K562 (cell line): ENCODE data around the gene LRRC51. TPM values are rescaled to one million over a fixed set of nuclear protein-coding genes. Genes with fewer than 3 reads are reported as not detected.

ENCODE experiments used
- ATAC-seq: fragments of 200-7000 bp; cut with Tn5 transposase; 3 replicates; pipeline ENCODE4 v1.9.1; 2020; ENCODE audit warnings: moderate library complexity
- BruUV-seq: library from RNA; stranded (reverse); fragments of 400-500 nt; replicated peaks from 2 replicates; lab custom pipeline; 2021; lab: Mats Ljungman, UMichigan
- CTCF ChIA-PET: fragments of 300-600 bp; formaldehyde crosslinking; extraction: SDS; loops from one replicate; lab custom pipeline; 2021; ENCODE audit warnings: low intra/inter-chr PET ratio; lab: Yijun Ruan, JAX
- POLR2A ChIA-PET: fragments of 300-600, 350-650 bp; sonication (Branson Sonifier 250); formaldehyde crosslinking; extraction: SDS; loops from one replicate; lab custom pipeline; 2021; ENCODE audit warnings: antibody characterized with exemption, inconsistent platforms; lab: Yijun Ruan, JAX
- DNase-seq, 4 experiments: peaks; one replicate each; pipeline versions ENCODE4 v3.0.0 to v3.0.0-alpha.2; 2011 to 2018; ENCODE audit warnings: low spot score in 3 of 4, mixed read lengths in 3 of 4; ENCODE audit errors: extremely low read depth in 1 of 4
- FAIRE-seq: peaks from 2 replicates; lab custom pipeline; 2011; peaks lifted over from hg19 to GRCh38; lab: Jason Lieb, UNC
- H2AFZ ChIP-seq: 2 replicates; pipeline ENCODE4 v1.6.0; 2011; ENCODE audit warnings: low read depth, low read length, control low read depth, inconsistent platforms
- H3K27ac ChIP-seq: fragments of 200-600 bp; 3 replicates; pipeline ENCODE4 v1.8.0; 2011; ENCODE audit warnings: low read depth, mild to moderate bottlenecking, control low read depth, inconsistent platforms, low read length, moderate library complexity, mixed read lengths; ENCODE audit errors: extremely low read depth
- H3K27me3 ChIP-seq, 2 experiments: fragments of 300-600 bp in 1 of 2; 2 replicates in 1 of 2; 3 replicates in 1 of 2; pipeline versions ENCODE4 v1.6.0 to v1.8.0; 2011; ENCODE audit warnings: inconsistent platforms in 2 of 2, low read length in 2 of 2, mild to moderate bottlenecking in 1 of 2, mixed read lengths in 1 of 2, moderate library complexity in 1 of 2; ENCODE audit not compliant: control insufficient read depth in 2 of 2, insufficient read depth in 2 of 2
- H3K36me3 ChIP-seq: fragments of 300-600 bp; 3 replicates; pipeline ENCODE4 v1.8.0; 2011; ENCODE audit warnings: mild to moderate bottlenecking, low read length, inconsistent platforms; ENCODE audit not compliant: control insufficient read depth, insufficient read depth
- H3K4me1 ChIP-seq, 2 experiments: fragments of 200-600 bp in 1 of 2; replicated peaks in 1 of 2; 2 replicates in 1 of 2; 3 replicates in 1 of 2; pipeline versions ENCODE4 v1.5.1 to v1.8.0; 2011; ENCODE audit warnings: inconsistent platforms in 2 of 2, low read length in 2 of 2, mild to moderate bottlenecking in 1 of 2, mixed read lengths in 1 of 2, moderate library complexity in 1 of 2; ENCODE audit not compliant: control insufficient read depth in 2 of 2, insufficient read depth in 2 of 2
- H3K4me2 ChIP-seq: 2 replicates; pipeline ENCODE4 v1.6.1; 2011; ENCODE audit warnings: low read length, control low read depth, inconsistent platforms, mixed read lengths; ENCODE audit not compliant: insufficient read depth
- H3K4me3 ChIP-seq: fragments of 200-600 bp; sonication (generic), shearing (Covaris generic); 2 replicates; pipeline ENCODE4 v1.5.1; 2016; ENCODE audit warnings: control low read depth, inconsistent platforms
- H3K79me2 ChIP-seq: fragments of 200-600 bp; 3 replicates; pipeline ENCODE4 v1.8.0; 2011; ENCODE audit warnings: low read length, inconsistent platforms; ENCODE audit not compliant: control insufficient read depth, insufficient read depth
- H3K9ac ChIP-seq, 2 experiments: 2 replicates each; pipeline versions ENCODE4 v1.6.0 to v1.6.1; 2011; ENCODE audit warnings: low read depth in 2 of 2, low read length in 2 of 2, control low read depth in 1 of 2, inconsistent platforms in 1 of 2, mild to moderate bottlenecking in 1 of 2, mixed read lengths in 1 of 2; ENCODE audit not compliant: insufficient read depth in 1 of 2
- H3K9me1 ChIP-seq: one replicate; pipeline ENCODE4 v1.6.0; 2011; ENCODE audit warnings: inconsistent platforms, mild to moderate bottlenecking, low read length, moderate library complexity; ENCODE audit not compliant: control insufficient read depth, insufficient read depth
- H3K9me3 ChIP-seq: replicated peaks from 2 replicates; pipeline ENCODE4 v1.5.1; 2011; ENCODE audit warnings: low read depth, low read length, inconsistent platforms; ENCODE audit not compliant: control insufficient read depth, insufficient read depth
- H4K20me1 ChIP-seq: replicated peaks from 2 replicates; pipeline ENCODE4 v1.6.1; 2011; ENCODE audit warnings: low read length, inconsistent platforms, mixed read lengths; ENCODE audit not compliant: control insufficient read depth, insufficient read depth
- GTF2F1 ChIP-seq: IDR thresholded peaks from 2 replicates; pipeline ENCODE4 v1.6.1; 2011; ENCODE audit warnings: low read depth, low read length, improper control_type of control experiment
- SLC30A9 ChIP-seq: fragments of 250-450 bp; sonication (Bioruptor Pico); IDR thresholded peaks from 2 replicates; pipeline ENCODE4 v1.8.0; 2022; ENCODE audit warnings: mild to moderate bottlenecking, moderate library complexity
- U2AF2 ChIP-seq: fragments of 200-400 bp; formaldehyde crosslinking; optimal IDR thresholded peaks from 2 replicates; pipeline ENCODE3; 2017; ENCODE audit warnings: low read depth, mild to moderate bottlenecking, low read length
- ZBTB8A ChIP-seq: fragments of 450-650 bp; IDR thresholded peaks from 2 replicates; pipeline ENCODE4 v1.6.1; 2018; ENCODE audit warnings: mild to moderate bottlenecking, moderate library complexity; ENCODE audit not compliant: partially characterized antibody
- ZNF197 ChIP-seq: fragments of 200-800 bp; sonication (Bioruptor generic); IDR thresholded peaks from 2 replicates; pipeline ENCODE4 v1.6.1; 2016; ENCODE audit warnings: low read depth, missing genetic modification characterization, missing compliant biosample characterization
- in situ Hi-C: fragments of 300-500 bp; cut with MboI; formaldehyde crosslinking; loops from 4 replicates; pipeline ENCODE4 v1.15.0; 2018; ENCODE audit warnings: inconsistent platforms, mixed read lengths
- intact Hi-C: fragments of 100-400 bp; cut with micrococcal nuclease; formaldehyde crosslinking; loops from 2 replicates; pipeline ENCODE4 v1.14.2; 2022
- polyA plus RNA-seq, 8 experiments: library from polyadenylated mRNA; depleted of rRNA in 4 of 8; stranded (reverse) in 5 of 8; unstranded in 3 of 8; fragments of >200 nt; fragmentation: Nextera tagmentation in 2 of 8; fragmentation: Illumina TruSeq in 1 of 8; extraction: Ambion mirVana in 2 of 8; extraction: Trizol in 1 of 8; gene quantifications; 2 replicates each; pipeline versions ENCODE4 v1.2.1 to v1.2.3, GENCODE V29; 2011 to 2014; ENCODE audit warnings: inconsistent platforms in 1 of 8, missing spikeins in 1 of 8
- total RNA-seq, 7 experiments: library from RNA; depleted of rRNA in 6 of 7; stranded (reverse); fragments of >200 nt in 6 of 7; fragmentation: Illumina TruSeq in 2 of 7; extraction: Trizol in 2 of 7; gene quantifications; 2 replicates each; pipeline versions ENCODE4 v1.2.1 to v1.2.3, GENCODE V29; 2011 to 2021; ENCODE audit warnings: low replicate concordance in 1 of 7
- TF ChIP-seq, protein P1 (sequence below), 2 experiments: IDR thresholded peaks; 2 replicates each; pipeline ENCODE4 v1.6.1; 2012; ENCODE audit warnings: improper control_type of control experiment in 2 of 2, low read depth in 2 of 2, low read length in 2 of 2, borderline replicate concordance in 1 of 2

LRRC51 gene
- total and polyA plus RNA-seq, 9 of the 15 experiments (the other 6 are each of a cell fraction or from before 2014, with no cell fraction given), result 4.7 to 10.6 (median 5.6) TPM

DNA sequence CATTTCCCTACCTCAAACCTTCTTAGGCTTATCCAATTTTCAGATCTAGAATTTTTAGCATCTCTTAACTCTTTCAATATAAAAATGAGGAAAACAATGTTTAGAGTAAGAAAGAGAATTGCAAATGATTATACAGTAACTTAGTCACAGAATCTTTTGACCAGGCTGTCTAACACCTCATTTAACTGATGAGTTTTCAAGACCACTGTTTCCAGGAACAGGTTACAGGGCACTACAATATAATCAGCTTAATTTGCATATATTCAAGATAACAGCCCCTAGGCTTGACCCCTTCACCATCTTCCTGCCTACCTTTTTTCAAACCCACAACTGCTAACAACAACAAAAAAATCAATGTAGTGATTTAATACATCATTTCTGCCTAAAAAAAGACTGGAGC is 13.0 kb upstream of the LRRC51 start (continued):
- TF ChIP-seq, protein P1, sequence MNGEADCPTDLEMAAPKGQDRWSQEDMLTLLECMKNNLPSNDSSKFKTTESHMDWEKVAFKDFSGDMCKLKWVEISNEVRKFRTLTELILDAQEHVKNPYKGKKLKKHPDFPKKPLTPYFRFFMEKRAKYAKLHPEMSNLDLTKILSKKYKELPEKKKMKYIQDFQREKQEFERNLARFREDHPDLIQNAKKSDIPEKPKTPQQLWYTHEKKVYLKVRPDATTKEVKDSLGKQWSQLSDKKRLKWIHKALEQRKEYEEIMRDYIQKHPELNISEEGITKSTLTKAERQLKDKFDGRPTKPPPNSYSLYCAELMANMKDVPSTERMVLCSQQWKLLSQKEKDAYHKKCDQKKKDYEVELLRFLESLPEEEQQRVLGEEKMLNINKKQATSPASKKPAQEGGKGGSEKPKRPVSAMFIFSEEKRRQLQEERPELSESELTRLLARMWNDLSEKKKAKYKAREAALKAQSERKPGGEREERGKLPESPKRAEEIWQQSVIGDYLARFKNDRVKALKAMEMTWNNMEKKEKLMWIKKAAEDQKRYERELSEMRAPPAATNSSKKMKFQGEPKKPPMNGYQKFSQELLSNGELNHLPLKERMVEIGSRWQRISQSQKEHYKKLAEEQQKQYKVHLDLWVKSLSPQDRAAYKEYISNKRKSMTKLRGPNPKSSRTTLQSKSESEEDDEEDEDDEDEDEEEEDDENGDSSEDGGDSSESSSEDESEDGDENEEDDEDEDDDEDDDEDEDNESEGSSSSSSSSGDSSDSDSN (IDR thresholded peaks at IDR 0.05; ENCODE audit: borderline replicate concordance in 1 of 2, low read depth in 2 of 2, low read length in 2 of 2), result no peak
- no peak for TF ChIP-seq GTF2F1
- no peak for TF ChIP-seq ZBTB8A
- no peak for TF ChIP-seq U2AF2
- no peak for TF ChIP-seq SLC30A9 (CRISPR knock-in tag)

DNA sequence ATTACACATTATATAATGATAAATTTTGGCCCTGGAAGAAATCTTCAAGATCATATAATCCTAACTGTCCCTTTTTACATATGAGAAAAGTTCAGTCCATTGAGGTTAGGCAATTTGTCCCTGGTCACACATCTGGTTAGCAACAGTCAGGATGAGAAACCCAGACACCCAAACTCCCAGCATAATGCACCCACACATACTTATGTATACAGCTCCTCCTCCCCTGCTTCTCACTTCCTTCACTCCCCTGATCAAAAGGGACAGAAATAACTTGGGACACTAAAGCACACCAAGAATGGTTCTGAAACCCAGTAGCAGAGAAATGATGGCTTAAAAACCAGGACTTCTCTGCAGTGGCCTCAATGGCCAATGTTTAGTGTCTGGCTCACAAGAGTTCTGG is 11.4 kb upstream of the LRRC51 start:
- POLR2A ChIA-PET, result interaction anchor here (1.1 to 3.1 kb wide), 2 partner anchors 9 to 10 kb away, joined by 4 to 13 read pairs; no protein-coding TSS in a partner anchor
- peak; percentile 19; the same call in 2 of the 3 replicates for ATAC-seq
- Histone ChIP-seq H4K20me1 (no peaks in the 10 kb centered on the region; the same call in 1 of the 2 replicates), H3K79me2 (peaks cover 75% of the 10 kb centered on the region)
- TF ChIP-seq ZNF197 (CRISPR knock-in tag), result no peak
- TF ChIP-seq, all 486 proteins: peak for 0
- peak overlapping the region in 1 of 2 experiments; percentile 16; a peak in 1 of 4 replicates for H3K9ac ChIP-seq
- DNase-seq, result no peak
- intact Hi-C loops (no loop called here), in situ Hi-C loops (no loop called here)
- peaks cover 4% of the 10 kb centered on the region for H3K9me1 ChIP-seq
- no TSS peak for BruUV-seq
- no peaks in the 10 kb centered on the region for H3K27me3 ChIP-seq
- H3K9me3 ChIP-seq, result no peaks in the 10 kb centered on the region
- peak overlapping the region; percentile 64; the same call in 2 of the 3 replicates for H3K27ac ChIP-seq
- H3K4me1 ChIP-seq, result peaks cover 8 to 11% of the 10 kb centered on the region in 2 experiments; a peak in 4 of 5 replicates
- FAIRE-seq, result no peak
- CTCF ChIA-PET, result no interaction called here
- peaks cover 52% of the 10 kb centered on the region for H3K36me3 ChIP-seq
- no peak overlapping the region for H3K4me3 ChIP-seq
- no peak overlapping the region for H3K4me2 ChIP-seq
- H2AFZ ChIP-seq, result no peak overlapping the region
